ENCODE results near the gene PRKG1. TPM values are rescaled to one million over a fixed set of nuclear protein-coding genes. Genes with fewer than 3 reads are reported as not detected.

PRKG1 gene
- total and polyA plus RNA-seq, 4 donors: 0.46 to 5.1 (median 1.5) TPM

DNA sequence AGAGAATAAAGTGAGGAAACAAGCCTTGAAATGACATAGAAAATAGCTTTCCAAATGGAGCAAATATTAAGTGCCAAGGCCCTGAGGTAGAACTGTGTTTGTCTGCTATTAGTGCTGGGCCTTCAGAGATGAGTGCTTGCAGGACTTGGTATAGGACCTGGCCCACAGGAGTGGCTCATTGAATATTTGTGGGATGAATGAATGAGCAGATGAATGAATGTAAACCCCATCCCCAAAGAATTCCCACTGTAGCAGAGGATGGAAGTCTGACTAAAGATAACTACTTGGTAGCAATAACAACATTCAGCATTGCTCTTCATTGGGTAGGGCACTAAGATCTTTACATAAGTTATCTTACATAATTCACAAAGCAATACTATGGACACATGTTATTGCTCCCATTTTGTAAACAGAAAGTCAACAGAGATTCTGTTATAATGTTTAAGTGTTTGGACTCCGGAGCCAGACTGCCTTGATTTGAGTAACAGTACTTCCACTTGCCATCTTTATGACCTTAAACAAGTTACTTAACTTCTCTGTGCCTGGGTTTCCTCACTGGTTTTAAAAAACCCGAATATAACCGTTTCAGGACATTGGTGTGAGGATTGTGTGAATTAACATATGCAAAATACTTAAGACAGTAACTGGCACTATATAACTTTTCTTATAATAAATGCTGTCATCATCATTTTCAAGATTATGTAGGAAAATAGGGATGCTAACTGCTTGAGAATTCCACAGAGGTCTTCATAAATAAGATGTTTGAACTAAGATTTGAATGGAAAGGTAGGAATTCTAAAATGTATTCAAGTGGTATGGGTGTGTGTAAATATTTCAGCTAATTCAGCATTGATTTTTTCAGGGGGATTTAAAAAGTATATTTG, 141.9 kb downstream of the PRKG1 start:
- no peak overlapping the region for H3K9ac ChIP-seq (ENCODE audit: low read depth in 1 of 2, low read length in 2 of 2)
- no peak for DNase-seq (ENCODE audit: low spot score)
- no peak overlapping the region for H3K27ac ChIP-seq (ENCODE audit: low read depth in 1 of 2, low read length in 2 of 2)
- H3K36me3 ChIP-seq (ENCODE audit: control insufficient read depth in 4 of 4, insufficient read depth in 3 of 4, low read depth in 1 of 4, low read length in 3 of 4): no peaks in the 10 kb centered on the region
- TF ChIP-seq, protein P1, sequence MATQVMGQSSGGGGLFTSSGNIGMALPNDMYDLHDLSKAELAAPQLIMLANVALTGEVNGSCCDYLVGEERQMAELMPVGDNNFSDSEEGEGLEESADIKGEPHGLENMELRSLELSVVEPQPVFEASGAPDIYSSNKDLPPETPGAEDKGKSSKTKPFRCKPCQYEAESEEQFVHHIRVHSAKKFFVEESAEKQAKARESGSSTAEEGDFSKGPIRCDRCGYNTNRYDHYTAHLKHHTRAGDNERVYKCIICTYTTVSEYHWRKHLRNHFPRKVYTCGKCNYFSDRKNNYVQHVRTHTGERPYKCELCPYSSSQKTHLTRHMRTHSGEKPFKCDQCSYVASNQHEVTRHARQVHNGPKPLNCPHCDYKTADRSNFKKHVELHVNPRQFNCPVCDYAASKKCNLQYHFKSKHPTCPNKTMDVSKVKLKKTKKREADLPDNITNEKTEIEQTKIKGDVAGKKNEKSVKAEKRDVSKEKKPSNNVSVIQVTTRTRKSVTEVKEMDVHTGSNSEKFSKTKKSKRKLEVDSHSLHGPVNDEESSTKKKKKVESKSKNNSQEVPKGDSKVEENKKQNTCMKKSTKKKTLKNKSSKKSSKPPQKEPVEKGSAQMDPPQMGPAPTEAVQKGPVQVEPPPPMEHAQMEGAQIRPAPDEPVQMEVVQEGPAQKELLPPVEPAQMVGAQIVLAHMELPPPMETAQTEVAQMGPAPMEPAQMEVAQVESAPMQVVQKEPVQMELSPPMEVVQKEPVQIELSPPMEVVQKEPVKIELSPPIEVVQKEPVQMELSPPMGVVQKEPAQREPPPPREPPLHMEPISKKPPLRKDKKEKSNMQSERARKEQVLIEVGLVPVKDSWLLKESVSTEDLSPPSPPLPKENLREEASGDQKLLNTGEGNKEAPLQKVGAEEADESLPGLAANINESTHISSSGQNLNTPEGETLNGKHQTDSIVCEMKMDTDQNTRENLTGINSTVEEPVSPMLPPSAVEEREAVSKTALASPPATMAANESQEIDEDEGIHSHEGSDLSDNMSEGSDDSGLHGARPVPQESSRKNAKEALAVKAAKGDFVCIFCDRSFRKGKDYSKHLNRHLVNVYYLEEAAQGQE (IDR thresholded peaks at IDR 0.05): no peak
- TF ChIP-seq YY1 (IDR thresholded peaks at IDR 0.05) (no peak), RXRA (IDR thresholded peaks at IDR 0.05) (no peak), SP1 (IDR thresholded peaks at IDR 0.05) (no peak), HNF4G (IDR thresholded peaks at IDR 0.05) (no peak), HNF4A (conservative IDR thresholded peaks at IDR 0.05) (no peak), GABPA (IDR thresholded peaks at IDR 0.05 in 1 of 2, conservative IDR thresholded peaks at IDR 0.05 in 1 of 2) (no peak), ZBTB33 (IDR thresholded peaks at IDR 0.05) (no peak), TAF1 (conservative IDR thresholded peaks at IDR 0.05) (no peak), RAD21 (IDR thresholded peaks at IDR 0.05) (no peak), FOXA2 (IDR thresholded peaks at IDR 0.05) (no peak), EGR1 (IDR thresholded peaks at IDR 0.05; ENCODE audit: low read depth in 2 of 2) (no peak), JUND (IDR thresholded peaks at IDR 0.05) (no peak), MAX (IDR thresholded peaks at IDR 0.05) (no peak), FOXA1 (IDR thresholded peaks at IDR 0.05) (no peak)
- TF ChIP-seq, protein P2, sequence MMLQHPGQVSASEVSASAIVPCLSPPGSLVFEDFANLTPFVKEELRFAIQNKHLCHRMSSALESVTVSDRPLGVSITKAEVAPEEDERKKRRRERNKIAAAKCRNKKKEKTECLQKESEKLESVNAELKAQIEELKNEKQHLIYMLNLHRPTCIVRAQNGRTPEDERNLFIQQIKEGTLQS (IDR thresholded peaks at IDR 0.05): no peak
- H3K4me3 ChIP-seq (ENCODE audit: low read depth in 1 of 3, low read length in 3 of 3): no peak overlapping the region
- H3K4me1 ChIP-seq (ENCODE audit: control insufficient read depth in 4 of 4, insufficient read depth in 4 of 4, low read length in 3 of 4): no peaks in the 10 kb centered on the region
- H3K27me3 ChIP-seq (ENCODE audit: control insufficient read depth in 4 of 4, insufficient read depth in 4 of 4, low read length in 3 of 4): no peaks in the 10 kb centered on the region
- WGBS: 56% methylated on average over 3 of the region's 3 CpGs
- no peaks in the 10 kb centered on the region for H3K9me3 ChIP-seq (ENCODE audit: control insufficient read depth in 4 of 4, low read length in 3 of 4)

GRCh38 chr10:51217505-51217904, 143.2 kb downstream of the PRKG1 start:
- 66% methylated on average over 1 of the region's 1 CpG for WGBS
- no peaks in the 10 kb centered on the region for H3K4me1 ChIP-seq (ENCODE audit: control insufficient read depth in 4 of 4, insufficient read depth in 4 of 4, low read length in 3 of 4)

More at GRCh38 chr10:51217505-51217904, 143.2 kb downstream of the PRKG1 start:
- Histone ChIP-seq H3K4me3 (ENCODE audit: low read depth in 1 of 3, low read length in 3 of 3) (no peak overlapping the region), H3K36me3 (ENCODE audit: control insufficient read depth in 4 of 4, insufficient read depth in 3 of 4, low read depth in 1 of 4, low read length in 3 of 4) (no peaks in the 10 kb centered on the region), H3K27me3 (ENCODE audit: control insufficient read depth in 4 of 4, insufficient read depth in 4 of 4, low read length in 3 of 4) (no peaks in the 10 kb centered on the region), H3K9ac (ENCODE audit: low read depth in 1 of 2, low read length in 2 of 2) (no peak overlapping the region), H3K27ac (ENCODE audit: low read depth in 1 of 2, low read length in 2 of 2) (no peak overlapping the region), H3K9me3 (ENCODE audit: control insufficient read depth in 4 of 4, low read length in 3 of 4) (no peaks in the 10 kb centered on the region)
- DNase-seq (ENCODE audit: low spot score): no peak
- TF ChIP-seq SP1 (IDR thresholded peaks at IDR 0.05) (no peak), NR2F2 (IDR thresholded peaks at IDR 0.05) (no peak), CTCF (IDR thresholded peaks at IDR 0.05; ENCODE audit: low read depth, low read length, missing input control) (no peak), HNF4A (conservative IDR thresholded peaks at IDR 0.05) (no peak), RAD21 (IDR thresholded peaks at IDR 0.05) (no peak), FOXA1 (IDR thresholded peaks at IDR 0.05) (no peak), JUND (IDR thresholded peaks at IDR 0.05) (no peak), RXRA (IDR thresholded peaks at IDR 0.05) (no peak), MAX (IDR thresholded peaks at IDR 0.05) (no peak), HNF4G (IDR thresholded peaks at IDR 0.05) (no peak), EGR1 (IDR thresholded peaks at IDR 0.05; ENCODE audit: low read depth in 2 of 2) (no peak)
- TF ChIP-seq, protein P2 (IDR thresholded peaks at IDR 0.05): no peak
- TF ChIP-seq, protein P1 (IDR thresholded peaks at IDR 0.05): no peak
